ENCODE results near the gene IKZF1.

- TF ChIP-seq CTCF (IDR thresholded peaks at IDR 0.05 in 4 of 5, conservative IDR thresholded peaks at IDR 0.05 in 1 of 5) (no peak), POLR2A (IDR thresholded peaks at IDR 0.05) (no peak)
Observed at GRCh38 chr7:50412973-50413372, 108.5 kb downstream of the IKZF1 start.
